Nephron progenitor cell (in vitro differentiated cells): Measurements from ENCODE around the gene ECM2.

Experiments
- DNase-seq: peaks from one replicate; pipeline ENCODE4 v3.0.0; 2021
- H3K27ac Mint-ChIP-seq: 2 replicates; pipeline ENCODE4 v1.8.0; 2021; ENCODE audit warnings: mild to moderate bottlenecking, moderate library complexity, mixed read lengths
- H3K27me3 Mint-ChIP-seq: 2 replicates; pipeline ENCODE4 v1.8.0; 2021; ENCODE audit warnings: mild to moderate bottlenecking, low read depth, mixed read lengths; ENCODE audit not compliant: poor library complexity
- H3K36me3 Mint-ChIP-seq: 2 replicates; pipeline ENCODE4 v1.8.0; 2021; ENCODE audit warnings: low read depth, mixed read lengths
- H3K4me1 Mint-ChIP-seq: 2 replicates; pipeline ENCODE4 v1.8.0; 2021; ENCODE audit warnings: mixed read lengths
- H3K4me3 Mint-ChIP-seq: 2 replicates; pipeline ENCODE4 v1.8.0; 2021; ENCODE audit warnings: mild to moderate bottlenecking, moderate library complexity, mixed read lengths
- H3K9me3 Mint-ChIP-seq: 2 replicates; pipeline ENCODE4 v1.8.0; 2021; ENCODE audit warnings: mild to moderate bottlenecking, moderate library complexity, mixed read lengths
- TF ChIP-seq, protein P1 (sequence below): fragments of 200-600 bp; sonication (generic); IDR thresholded peaks from 2 replicates; pipeline ENCODE4 v1.5.0; 2021; ENCODE audit warnings: antibody characterized with exemption

Gene ECM2

DNA sequence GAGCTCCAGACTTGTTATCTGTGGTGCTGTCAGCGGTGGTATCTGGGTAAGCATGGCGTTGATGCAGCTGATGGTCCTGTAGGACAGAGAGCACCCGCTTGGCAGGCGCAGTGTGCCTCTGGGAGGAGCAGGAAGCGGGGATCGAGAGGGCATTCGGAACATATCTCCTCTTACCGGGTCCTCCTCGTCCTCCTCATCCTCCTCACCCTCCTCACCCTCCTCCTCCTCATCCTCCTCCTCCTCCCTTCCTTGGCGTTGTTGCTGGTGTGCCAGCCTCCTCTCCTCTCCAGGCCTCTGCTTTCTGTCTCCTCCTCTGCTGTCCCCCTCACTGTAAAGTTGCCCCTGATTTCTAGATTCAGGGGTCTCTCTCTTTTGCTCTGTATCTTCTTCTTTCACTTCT, 21.2 kb downstream of the ECM2 start:
- H3K4me1 Mint-ChIP-seq, result no peaks in the 10 kb centered on the region
- no peaks in the 10 kb centered on the region for H3K27me3 Mint-ChIP-seq
- no peak overlapping the region for H3K27ac Mint-ChIP-seq
- no peak overlapping the region for H3K4me3 Mint-ChIP-seq
- DNase-seq, result no peak
- no peaks in the 10 kb centered on the region for H3K9me3 Mint-ChIP-seq
- TF ChIP-seq, protein P1, sequence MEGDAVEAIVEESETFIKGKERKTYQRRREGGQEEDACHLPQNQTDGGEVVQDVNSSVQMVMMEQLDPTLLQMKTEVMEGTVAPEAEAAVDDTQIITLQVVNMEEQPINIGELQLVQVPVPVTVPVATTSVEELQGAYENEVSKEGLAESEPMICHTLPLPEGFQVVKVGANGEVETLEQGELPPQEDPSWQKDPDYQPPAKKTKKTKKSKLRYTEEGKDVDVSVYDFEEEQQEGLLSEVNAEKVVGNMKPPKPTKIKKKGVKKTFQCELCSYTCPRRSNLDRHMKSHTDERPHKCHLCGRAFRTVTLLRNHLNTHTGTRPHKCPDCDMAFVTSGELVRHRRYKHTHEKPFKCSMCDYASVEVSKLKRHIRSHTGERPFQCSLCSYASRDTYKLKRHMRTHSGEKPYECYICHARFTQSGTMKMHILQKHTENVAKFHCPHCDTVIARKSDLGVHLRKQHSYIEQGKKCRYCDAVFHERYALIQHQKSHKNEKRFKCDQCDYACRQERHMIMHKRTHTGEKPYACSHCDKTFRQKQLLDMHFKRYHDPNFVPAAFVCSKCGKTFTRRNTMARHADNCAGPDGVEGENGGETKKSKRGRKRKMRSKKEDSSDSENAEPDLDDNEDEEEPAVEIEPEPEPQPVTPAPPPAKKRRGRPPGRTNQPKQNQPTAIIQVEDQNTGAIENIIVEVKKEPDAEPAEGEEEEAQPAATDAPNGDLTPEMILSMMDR, result no peak
- no peaks in the 10 kb centered on the region for H3K36me3 Mint-ChIP-seq

- no peak overlapping the region for H3K4me3 Mint-ChIP-seq
- H3K27me3 Mint-ChIP-seq, result no peaks in the 10 kb centered on the region
- DNase-seq, result no peak
- H3K27ac Mint-ChIP-seq, result peak overlapping the region; percentile 34
- no peaks in the 10 kb centered on the region for H3K36me3 Mint-ChIP-seq
- H3K9me3 Mint-ChIP-seq, result no peaks in the 10 kb centered on the region
- H3K4me1 Mint-ChIP-seq, result no peaks in the 10 kb centered on the region
- TF ChIP-seq, protein P1, result no peak
Measured at GRCh38 chr9:92513349-92513748, 22.4 kb downstream of the ECM2 start.

- H3K36me3 Mint-ChIP-seq, result no peaks in the 10 kb centered on the region
- DNase-seq, result no peak
- no peaks in the 10 kb centered on the region for H3K27me3 Mint-ChIP-seq
- H3K27ac Mint-ChIP-seq, result no peak overlapping the region
- no peak overlapping the region for H3K4me3 Mint-ChIP-seq
- H3K9me3 Mint-ChIP-seq, result no peaks in the 10 kb centered on the region
- H3K4me1 Mint-ChIP-seq, result no peaks in the 10 kb centered on the region
- TF ChIP-seq, protein P1, result no peak
Measured at GRCh38 chr9:92512622-92513021, 23.2 kb downstream of the ECM2 start.

DNA sequence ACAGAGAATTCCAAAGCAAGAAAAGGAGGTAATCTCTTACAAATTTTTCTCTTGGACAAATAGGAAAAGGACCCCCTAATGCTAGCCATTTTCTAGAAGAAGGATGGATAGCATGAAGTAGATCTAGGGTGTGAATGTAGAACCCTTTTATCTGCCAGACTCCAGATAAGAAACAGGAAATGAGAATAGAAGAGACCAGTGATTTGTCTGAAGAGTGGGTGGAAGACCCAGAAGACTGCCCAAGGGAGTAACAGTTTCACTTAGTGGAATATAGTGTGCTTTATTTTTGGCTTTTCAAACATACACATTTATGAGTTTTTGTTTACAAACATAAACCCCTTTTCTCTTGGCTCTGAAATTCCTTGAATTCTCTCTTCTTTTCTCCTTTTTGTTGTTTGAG, 25.0 kb downstream of the ECM2 start:
- H3K9me3 Mint-ChIP-seq, result no peaks in the 10 kb centered on the region
- no peak overlapping the region for H3K4me3 Mint-ChIP-seq
- no peaks in the 10 kb centered on the region for H3K36me3 Mint-ChIP-seq
- no peak for DNase-seq
- no peak overlapping the region for H3K27ac Mint-ChIP-seq
- TF ChIP-seq, protein P1, result no peak
- H3K27me3 Mint-ChIP-seq, result no peaks in the 10 kb centered on the region
- H3K4me1 Mint-ChIP-seq, result no peaks in the 10 kb centered on the region

DNA sequence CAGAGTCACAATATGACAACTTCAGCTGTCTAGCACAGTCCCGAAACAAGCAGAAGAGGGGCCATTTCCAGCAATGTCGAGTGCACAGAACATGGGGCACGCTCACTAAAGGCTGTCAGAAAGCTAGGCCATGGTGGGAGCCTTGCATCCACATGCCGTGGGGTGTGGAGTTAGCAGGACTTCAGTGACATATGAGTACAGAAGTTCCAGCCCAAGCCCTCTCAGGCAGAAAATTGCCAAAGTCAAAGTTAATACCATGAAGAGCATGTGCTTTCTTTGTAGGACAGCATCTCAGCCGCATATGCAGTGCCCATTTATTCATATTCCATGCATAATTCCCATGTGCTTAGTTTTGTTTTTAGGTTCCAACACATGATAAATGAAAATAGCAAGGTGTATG, 26.7 kb downstream of the ECM2 start:
- H3K36me3 Mint-ChIP-seq, result no peaks in the 10 kb centered on the region
- DNase-seq, result no peak
- H3K27me3 Mint-ChIP-seq, result no peaks in the 10 kb centered on the region
- H3K4me1 Mint-ChIP-seq, result no peaks in the 10 kb centered on the region
- TF ChIP-seq, protein P1, result no peak
- H3K9me3 Mint-ChIP-seq, result no peaks in the 10 kb centered on the region
- H3K4me3 Mint-ChIP-seq, result no peak overlapping the region
- no peak overlapping the region for H3K27ac Mint-ChIP-seq

DNA sequence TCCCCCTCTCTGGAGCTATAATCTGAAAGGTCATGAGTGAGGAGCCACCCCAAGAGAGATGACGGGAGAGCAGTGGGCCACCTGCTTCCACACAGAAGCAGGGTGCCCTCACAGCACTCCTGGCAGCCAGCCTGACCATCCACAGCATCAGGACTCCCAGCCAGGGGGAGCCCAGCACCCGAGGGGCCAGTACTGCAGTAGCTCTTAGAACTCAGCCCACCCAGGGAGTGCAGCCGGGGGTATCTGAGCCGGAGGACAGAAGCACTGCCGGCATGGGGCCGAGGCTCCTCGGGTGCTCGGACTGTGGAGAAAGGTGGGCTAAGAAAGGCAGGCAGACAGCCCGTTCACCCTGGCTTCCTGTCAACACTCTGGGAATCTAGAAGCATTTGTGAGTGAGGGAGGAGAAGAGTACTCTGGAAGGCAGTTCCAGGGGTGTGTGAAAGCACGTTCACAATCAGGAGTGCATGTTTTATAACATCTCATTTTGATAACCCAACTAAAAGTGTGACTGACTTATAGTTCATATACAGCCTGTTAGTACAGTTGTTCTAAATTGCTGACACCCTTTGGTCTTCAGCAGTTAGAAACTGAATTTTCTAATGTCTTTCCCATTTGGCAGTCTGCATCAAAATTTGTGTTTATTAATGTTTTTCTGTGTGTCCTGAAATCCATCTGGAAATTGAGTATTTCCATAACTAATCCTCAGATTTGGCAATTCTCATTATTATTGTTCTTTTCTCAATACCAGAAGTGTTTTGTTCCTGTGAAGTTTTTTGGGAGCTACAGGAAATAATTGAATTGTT, 27.6 kb downstream of the ECM2 start:
- no peaks in the 10 kb centered on the region for H3K4me1 Mint-ChIP-seq
- no peaks in the 10 kb centered on the region for H3K9me3 Mint-ChIP-seq
- no peak overlapping the region for H3K4me3 Mint-ChIP-seq
- no peaks in the 10 kb centered on the region for H3K27me3 Mint-ChIP-seq
- no peaks in the 10 kb centered on the region for H3K36me3 Mint-ChIP-seq
- DNase-seq, result no peak
- TF ChIP-seq, protein P1, result no peak
- H3K27ac Mint-ChIP-seq, result no peak overlapping the region
